Loucy (cell line): ENCODE results near the gene TMBIM1.

ENCODE experiments used
- EZH2phosphoT487 ChIP-seq: fragments of 200-600 bp; IDR thresholded peaks from 2 replicates; pipeline ENCODE4 v1.6.1; 2018; ENCODE audit warnings: antibody characterized with exemption, mild to moderate bottlenecking, moderate library complexity, borderline replicate concordance
- TF ChIP-seq, protein P1 (sequence below): fragments of 200-600 bp; sonication (generic); conservative IDR thresholded peaks from 2 replicates; pipeline ENCODE4 v1.5.1; 2014; ENCODE audit warnings: mild to moderate bottlenecking, antibody characterized with exemption, low read length

DNA sequence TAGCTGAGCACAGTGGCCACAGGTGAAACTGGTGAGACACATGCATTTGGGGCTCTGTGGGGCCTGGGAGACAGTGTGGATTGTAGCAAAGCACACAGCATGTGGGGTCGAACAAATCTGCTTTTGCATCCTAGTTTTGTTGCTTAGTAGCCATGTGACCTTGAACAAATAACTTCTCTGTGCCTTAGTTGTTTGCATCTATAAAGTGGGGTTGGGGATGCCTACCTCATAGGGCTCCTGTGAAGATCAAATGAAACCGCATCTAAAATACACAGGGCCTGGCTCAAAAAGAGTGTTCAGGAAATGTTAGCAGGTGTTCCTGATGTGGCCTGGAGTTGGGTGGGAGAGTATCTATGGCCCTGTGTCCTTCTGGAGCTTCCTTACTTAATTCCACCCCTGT, 34.0 kb upstream of the TMBIM1 start:
- TF ChIP-seq, protein P1, sequence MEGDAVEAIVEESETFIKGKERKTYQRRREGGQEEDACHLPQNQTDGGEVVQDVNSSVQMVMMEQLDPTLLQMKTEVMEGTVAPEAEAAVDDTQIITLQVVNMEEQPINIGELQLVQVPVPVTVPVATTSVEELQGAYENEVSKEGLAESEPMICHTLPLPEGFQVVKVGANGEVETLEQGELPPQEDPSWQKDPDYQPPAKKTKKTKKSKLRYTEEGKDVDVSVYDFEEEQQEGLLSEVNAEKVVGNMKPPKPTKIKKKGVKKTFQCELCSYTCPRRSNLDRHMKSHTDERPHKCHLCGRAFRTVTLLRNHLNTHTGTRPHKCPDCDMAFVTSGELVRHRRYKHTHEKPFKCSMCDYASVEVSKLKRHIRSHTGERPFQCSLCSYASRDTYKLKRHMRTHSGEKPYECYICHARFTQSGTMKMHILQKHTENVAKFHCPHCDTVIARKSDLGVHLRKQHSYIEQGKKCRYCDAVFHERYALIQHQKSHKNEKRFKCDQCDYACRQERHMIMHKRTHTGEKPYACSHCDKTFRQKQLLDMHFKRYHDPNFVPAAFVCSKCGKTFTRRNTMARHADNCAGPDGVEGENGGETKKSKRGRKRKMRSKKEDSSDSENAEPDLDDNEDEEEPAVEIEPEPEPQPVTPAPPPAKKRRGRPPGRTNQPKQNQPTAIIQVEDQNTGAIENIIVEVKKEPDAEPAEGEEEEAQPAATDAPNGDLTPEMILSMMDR: no peak
- TF ChIP-seq EZH2phosphoT487: no peak
